HepG2 (cell line): Measurements from ENCODE around the gene VSTM5. TPM values are rescaled to one million over a fixed set of nuclear protein-coding genes. Genes with fewer than 3 reads are reported as not detected.

ENCODE experiments used
- ATAC-seq: fragments of 200-7000 bp; cut with Tn5 transposase; 3 replicates; pipeline ENCODE4 v1.9.1; 2020; ENCODE audit warnings: mild to moderate bottlenecking, moderate library complexity
- BruUV-seq: library from RNA; stranded (reverse); fragments of 400-500 nt; replicated peaks from 2 replicates; lab custom pipeline; 2021; lab: Mats Ljungman, UMichigan
- CTCF ChIA-PET: fragments of 300-600 bp; formaldehyde crosslinking; extraction: SDS; loops from one replicate; lab custom pipeline; 2021; ENCODE audit warnings: low total read pairs, inconsistent platforms, low intra/inter-chr PET ratio; lab: Yijun Ruan, JAX
- POLR2A ChIA-PET: fragments of 350-600 bp; sonication (Branson Sonifier 250); formaldehyde crosslinking; loops from one replicate; lab custom pipeline; 2020; ENCODE audit warnings: antibody characterized with exemption, inconsistent platforms; lab: Yijun Ruan, JAX
- DNase-seq: peaks from one replicate; pipeline ENCODE4 v3.0.0-alpha.2; 2015; ENCODE audit warnings: low spot score
- FAIRE-seq: peaks from 3 replicates; lab custom pipeline; 2011; peaks lifted over from hg19 to GRCh38; lab: Jason Lieb, UNC
- H2AFZ ChIP-seq: one replicate; pipeline ENCODE4 v1.6.1; 2011; ENCODE audit warnings: low read length, inconsistent platforms
- H3K27ac ChIP-seq: fragments of 300-600 bp; 3 replicates; pipeline ENCODE4 v1.8.0; 2011; ENCODE audit warnings: mixed run types, mild to moderate bottlenecking, mixed read lengths, low read length, inconsistent platforms; ENCODE audit not compliant: insufficient read depth; ENCODE audit errors: extremely low read length
- H3K27me3 ChIP-seq, 2 experiments: fragments of 200-600 bp in 1 of 2; 2 replicates in 1 of 2; 3 replicates in 1 of 2; pipeline versions ENCODE4 v1.6.0 to v1.8.0; 2011; ENCODE audit warnings: low read length in 2 of 2, mild to moderate bottlenecking in 2 of 2, moderate library complexity in 2 of 2, inconsistent platforms in 1 of 2; ENCODE audit not compliant: insufficient read depth in 2 of 2, control insufficient read depth in 1 of 2
- H3K36me3 ChIP-seq, 2 experiments: fragments of 200-600 bp in 1 of 2; replicated peaks in 1 of 2; 2 replicates in 1 of 2; 3 replicates in 1 of 2; pipeline versions ENCODE4 v1.5.1 to v1.8.0; 2011; ENCODE audit warnings: low read length in 2 of 2, inconsistent platforms in 1 of 2; ENCODE audit not compliant: insufficient read depth in 2 of 2, control insufficient read depth in 1 of 2
- H3K4me1 ChIP-seq: 2 replicates; pipeline ENCODE4 v1.5.1; 2012; ENCODE audit warnings: low read length, inconsistent platforms; ENCODE audit not compliant: insufficient read depth
- H3K4me2 ChIP-seq: 2 replicates; pipeline ENCODE4 v1.6.0; 2011; ENCODE audit warnings: low read depth, low read length, inconsistent platforms
- H3K4me3 ChIP-seq, 3 experiments: fragments of 200-600 bp in 1 of 3; sonication (generic), shearing (Covaris generic) in 1 of 3; replicated peaks in 1 of 3; 2 replicates each; pipeline ENCODE4 v1.5.1; 2011 to 2016; ENCODE audit warnings: low read length in 3 of 3, inconsistent platforms in 2 of 3, low read depth in 2 of 3, mild to moderate bottlenecking in 2 of 3, control low read depth in 1 of 3, mixed read lengths in 1 of 3; ENCODE audit not compliant: insufficient read depth in 1 of 3
- H3K79me2 ChIP-seq: one replicate; pipeline ENCODE4 v1.6.1; 2011; ENCODE audit warnings: low read length, inconsistent platforms; ENCODE audit not compliant: insufficient read depth
- H3K9ac ChIP-seq: 2 replicates; pipeline ENCODE4 v1.6.0; 2011; ENCODE audit warnings: mild to moderate bottlenecking, low read depth, low read length, inconsistent platforms; ENCODE audit not compliant: insufficient read depth
- H3K9me3 ChIP-seq: 2 replicates; pipeline ENCODE4 v1.5.1; 2012; ENCODE audit warnings: mild to moderate bottlenecking, low read length
- H4K20me1 ChIP-seq: 2 replicates; pipeline ENCODE4 v1.6.0; 2011; ENCODE audit warnings: inconsistent platforms, mild to moderate bottlenecking, low read length, moderate library complexity; ENCODE audit not compliant: insufficient read depth
- NCOA1 ChIP-seq: sonication (generic); formaldehyde crosslinking; IDR thresholded peaks from 2 replicates; pipeline ENCODE4 v1.9.0; 2021; ENCODE audit warnings: missing genetic modification reagents
- RBM39 ChIP-seq: fragments of 200-400 bp; formaldehyde crosslinking; IDR thresholded peaks from one replicate; pipeline ENCODE4 v1.6.1; 2018; ENCODE audit warnings: antibody characterized with exemption, mild to moderate bottlenecking, low read depth, low read length; ENCODE audit not compliant: poor library complexity, severe bottlenecking
- SNAPC2 ChIP-seq: sonication (generic); formaldehyde crosslinking; IDR thresholded peaks from 2 replicates; pipeline ENCODE4 v1.8.1; 2022; ENCODE audit warnings: mild to moderate bottlenecking, missing genetic modification reagents
- ZFP90 ChIP-seq: sonication (generic); formaldehyde crosslinking; IDR thresholded peaks from 2 replicates; pipeline ENCODE4 v1.8.0; 2022; ENCODE audit warnings: missing genetic modification reagents, mild to moderate bottlenecking, inconsistent platforms, borderline replicate concordance
- ZNF10 ChIP-seq: sonication (generic); formaldehyde crosslinking; IDR thresholded peaks from 2 replicates; pipeline ENCODE4 v1.4.0; 2020; ENCODE audit warnings: mild to moderate bottlenecking, low read depth, missing genetic modification reagents, borderline replicate concordance
- ZNF224 ChIP-seq: sonication (generic); formaldehyde crosslinking; IDR thresholded peaks from 2 replicates; pipeline ENCODE4 v1.5.0; 2020; ENCODE audit warnings: mild to moderate bottlenecking, missing genetic modification reagents
- ZNF274 ChIP-seq: sonication (generic); formaldehyde crosslinking; IDR thresholded peaks from 2 replicates; pipeline ENCODE4 v1.5.1; 2020; ENCODE audit warnings: mild to moderate bottlenecking, missing genetic modification reagents
- WGBS: methylation state at CpG from one replicate; pipeline ENCODE4 v1.1.6; 2017; ENCODE audit warnings: low lambda C conversion rate; 5-methylcytosine and 5-hydroxymethylcytosine counted together
- in situ Hi-C: cut with HindIII; loops from 2 replicates; pipeline ENCODE4 v1.10.0; 2017; ENCODE audit warnings: low pct_unique_long_range_greater_than_20kb; ENCODE audit not compliant: extremely low pct_ligation_motif_present
- intact Hi-C: fragments of 100-400 bp; cut with micrococcal nuclease; formaldehyde crosslinking; loops from one replicate; pipeline ENCODE4 v1.10.0; 2022; ENCODE audit not compliant: unreplicated experiment
- polyA plus RNA-seq, 8 experiments: library from polyadenylated mRNA; depleted of rRNA in 3 of 8; stranded (reverse) in 7 of 8; unstranded in 1 of 8; fragments of >200 nt; fragmentation: Illumina TruSeq in 4 of 8; extraction: Trizol in 4 of 8; gene quantifications; 2 replicates each; pipeline versions ENCODE4 v1.2.1 to v1.2.3, GENCODE V29; 2011 to 2016; ENCODE audit warnings: low read depth in 4 of 8, missing spikeins in 1 of 8, mixed read lengths in 1 of 8; ENCODE audit not compliant: insufficient read depth in 1 of 8
- total RNA-seq, 5 experiments: library from RNA; depleted of rRNA; stranded (reverse); fragments of >200 nt; fragmentation: Illumina TruSeq; extraction: Trizol; gene quantifications; 2 replicates each; pipeline ENCODE4 v1.2.3, GENCODE V29; 2016; ENCODE audit warnings: low read depth in 1 of 5
- TF ChIP-seq, protein P1 (sequence below): sonication (generic); formaldehyde crosslinking; IDR thresholded peaks from 2 replicates; pipeline ENCODE4 v1.4.0; 2020; ENCODE audit warnings: missing genetic modification reagents

The VSTM5 gene
- total and polyA plus RNA-seq, 2 of the 13 experiments (the other 11 are each of a cell fraction or from before 2014, with no cell fraction given): not detected

DNA sequence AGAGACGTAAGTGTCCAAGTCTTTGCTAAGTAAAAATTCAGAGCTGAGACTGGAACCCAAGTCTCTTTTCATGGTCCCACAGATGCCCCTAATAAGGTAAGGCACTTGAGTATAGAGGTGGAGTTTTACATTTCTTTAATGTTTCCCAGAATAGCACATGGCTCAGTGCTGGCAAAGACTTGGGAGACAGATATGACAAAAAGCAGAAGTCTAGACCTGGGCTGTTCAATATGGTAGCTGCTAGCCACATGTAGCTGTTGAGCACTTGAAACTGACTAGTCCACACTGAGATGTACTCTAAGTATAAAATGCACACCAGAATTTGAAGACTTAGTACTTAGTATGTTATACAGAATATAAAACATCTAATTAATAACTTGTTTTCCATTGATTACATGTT lies 17.6 kb downstream of the VSTM5 start:
- H3K27me3 ChIP-seq: no peaks in the 10 kb centered on the region
- H3K4me2 ChIP-seq: no peak overlapping the region
- ChIA-PET CTCF (no interaction called here), POLR2A (no interaction called here)
- H3K4me3 ChIP-seq: no peak overlapping the region
- H3K9ac ChIP-seq: no peak overlapping the region
- 37% methylated on average over 1 of the region's 1 CpG for WGBS
- no peaks in the 10 kb centered on the region for H3K9me3 ChIP-seq
- H3K79me2 ChIP-seq: no peaks in the 10 kb centered on the region
- no peak for DNase-seq
- no peak overlapping the region for H3K27ac ChIP-seq
- H3K36me3 ChIP-seq: no peaks in the 10 kb centered on the region
- no TSS peak for BruUV-seq
- peaks cover 10% of the 10 kb centered on the region for H3K4me1 ChIP-seq
- no peak for FAIRE-seq
- H2AFZ ChIP-seq: no peak overlapping the region
- TF ChIP-seq SNAPC2 (CRISPR knock-in tag): no peak
- no peak for TF ChIP-seq ZFP90 (CRISPR knock-in tag)
- TF ChIP-seq ZNF224 (CRISPR knock-in tag): no peak
- TF ChIP-seq RBM39: no peak
- TF ChIP-seq, protein P1, sequence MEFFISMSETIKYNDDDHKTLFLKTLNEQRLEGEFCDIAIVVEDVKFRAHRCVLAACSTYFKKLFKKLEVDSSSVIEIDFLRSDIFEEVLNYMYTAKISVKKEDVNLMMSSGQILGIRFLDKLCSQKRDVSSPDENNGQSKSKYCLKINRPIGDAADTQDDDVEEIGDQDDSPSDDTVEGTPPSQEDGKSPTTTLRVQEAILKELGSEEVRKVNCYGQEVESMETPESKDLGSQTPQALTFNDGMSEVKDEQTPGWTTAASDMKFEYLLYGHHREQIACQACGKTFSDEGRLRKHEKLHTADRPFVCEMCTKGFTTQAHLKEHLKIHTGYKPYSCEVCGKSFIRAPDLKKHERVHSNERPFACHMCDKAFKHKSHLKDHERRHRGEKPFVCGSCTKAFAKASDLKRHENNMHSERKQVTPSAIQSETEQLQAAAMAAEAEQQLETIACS (CRISPR knock-in tag): no peak
- TF ChIP-seq ZNF274 (CRISPR knock-in tag): no peak
- no peak for TF ChIP-seq NCOA1 (CRISPR knock-in tag)
- TF ChIP-seq ZNF10 (CRISPR knock-in tag): no peak
- no peaks in the 10 kb centered on the region for H4K20me1 ChIP-seq
- intact Hi-C loops: no loop called here
- ATAC-seq: no peak
- in situ Hi-C loops: no loop called here
